HG03354 (cell line): ENCODE measurements around the gene IL3.

ENCODE experiments used
- ATAC-seq: cut with Tn5 transposase; IDR thresholded peaks from one replicate; pipeline ENCODE4 v1.9.1; 2021; ENCODE audit warnings: mild to moderate bottlenecking; ENCODE audit not compliant: unreplicated experiment, poor library complexity, severe bottlenecking

The IL3 gene

GRCh38 chr5:132024789-132025402, 35.6 kb upstream of the IL3 start:
- ATAC-seq = no peak

DNA sequence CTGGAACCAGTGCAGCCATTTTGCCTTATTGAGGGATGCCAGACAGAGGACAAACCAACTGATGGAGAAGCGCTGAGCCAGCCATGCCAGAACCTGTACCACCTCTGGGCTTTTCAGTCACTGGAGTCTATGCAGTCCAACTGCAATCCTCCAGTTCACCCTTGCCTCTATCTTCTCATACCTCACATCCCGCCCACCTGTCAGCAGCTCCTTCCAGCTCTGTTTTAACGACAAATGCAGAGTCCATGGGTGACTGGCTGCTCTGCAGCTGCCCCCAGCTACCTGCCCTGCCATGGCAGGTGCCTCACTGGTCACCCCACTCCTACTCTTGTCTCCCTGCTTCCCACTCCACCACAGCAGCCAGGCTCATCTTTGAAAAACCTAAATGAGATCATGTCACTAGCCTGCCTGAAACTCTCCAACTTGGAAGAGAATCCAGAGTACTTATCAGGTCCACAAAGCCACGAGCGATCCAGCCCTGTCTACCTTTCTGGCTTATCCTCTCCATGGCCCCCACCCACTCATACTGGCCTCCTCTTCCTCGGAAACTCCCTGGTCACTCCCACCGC, 35.0 kb upstream of the IL3 start:
- no peak for ATAC-seq

DNA sequence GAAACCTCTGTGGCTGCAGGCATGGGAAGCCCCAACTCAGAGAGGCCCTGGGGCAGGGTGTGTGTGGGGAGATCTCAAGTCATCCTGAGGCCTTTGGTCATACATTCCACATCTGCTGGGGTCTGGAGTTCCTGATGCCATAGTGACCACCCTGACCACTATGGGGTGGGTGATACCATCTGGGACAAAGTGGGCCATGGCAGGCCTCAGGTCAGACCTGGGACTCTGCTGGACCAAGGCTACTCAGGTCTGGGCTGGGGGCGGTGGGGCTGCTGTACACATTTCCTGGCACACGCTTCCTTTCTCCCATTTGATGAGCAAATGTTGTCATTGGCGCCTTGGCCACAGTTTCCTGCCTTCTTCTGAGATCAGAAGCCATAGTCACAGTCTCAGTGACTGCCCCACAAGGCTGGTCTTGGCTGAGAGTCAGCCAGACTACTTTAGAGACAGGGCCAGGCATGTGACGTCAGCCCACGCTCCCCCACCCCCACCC, 33.9 kb upstream of the IL3 start:
- ATAC-seq = no peak

DNA sequence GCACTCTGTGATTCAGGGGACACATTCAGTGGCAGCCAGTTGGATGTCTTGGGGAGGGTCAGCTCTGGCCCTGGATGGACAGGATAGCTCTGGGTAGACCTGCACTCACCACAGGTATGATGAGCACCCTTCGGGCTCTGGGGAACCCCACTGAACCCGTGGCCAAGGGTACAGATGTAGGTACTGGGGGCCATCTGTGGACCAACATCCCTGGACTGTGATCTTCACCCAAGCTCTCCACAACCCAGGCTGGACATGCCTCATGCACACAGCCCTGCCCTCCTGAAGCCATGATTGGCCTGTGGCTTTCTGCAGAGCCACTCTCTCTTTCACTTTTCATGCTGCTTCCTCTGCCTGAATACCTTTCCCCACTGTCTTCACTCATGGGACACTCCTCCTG, 33.4 kb upstream of the IL3 start:
- ATAC-seq = no peak

- ATAC-seq = no peak
These were observed 30.7 kb upstream of the IL3 start for GRCh38 chr5:132029609-132030330.

DNA sequence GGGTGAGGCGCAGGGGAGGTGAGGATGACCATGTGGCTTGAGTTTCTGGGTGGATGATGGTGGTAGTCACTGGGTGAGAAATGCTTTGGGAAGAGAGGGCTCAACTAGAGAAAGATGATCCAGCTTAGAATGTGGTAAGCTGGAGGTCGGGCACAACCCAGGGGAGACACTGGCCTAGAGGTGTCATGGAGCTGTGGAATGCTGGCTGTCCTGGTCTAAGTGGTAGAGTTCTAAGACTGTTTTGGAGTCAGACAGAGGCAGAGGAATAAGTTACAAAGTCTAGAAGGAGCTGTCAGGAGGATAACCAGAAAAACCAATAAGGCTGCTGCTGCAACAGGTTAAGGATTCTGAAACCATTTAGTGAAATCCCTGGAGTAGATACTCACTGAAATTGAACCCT, 29.8 kb upstream of the IL3 start:
- ATAC-seq = no peak

DNA sequence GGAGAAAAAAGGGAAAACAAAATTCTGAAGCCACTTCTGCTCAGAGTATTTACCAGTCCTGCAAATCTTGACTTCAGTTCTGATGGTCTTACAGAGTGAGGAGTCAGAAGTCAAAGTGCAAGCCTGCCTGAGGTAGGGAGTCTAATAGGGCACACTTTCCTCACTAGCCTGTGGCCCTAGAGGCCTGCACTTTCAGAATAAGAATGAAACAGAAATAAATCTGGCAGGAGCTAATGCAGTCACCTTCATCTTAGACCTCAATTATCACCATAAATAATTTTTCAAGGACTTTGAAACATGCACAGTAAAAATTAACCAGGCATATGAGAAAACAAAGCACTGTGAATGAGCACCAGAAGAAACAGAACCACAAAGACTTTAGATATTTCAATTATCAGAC, 28.3 kb upstream of the IL3 start:
- ATAC-seq = no peak

DNA sequence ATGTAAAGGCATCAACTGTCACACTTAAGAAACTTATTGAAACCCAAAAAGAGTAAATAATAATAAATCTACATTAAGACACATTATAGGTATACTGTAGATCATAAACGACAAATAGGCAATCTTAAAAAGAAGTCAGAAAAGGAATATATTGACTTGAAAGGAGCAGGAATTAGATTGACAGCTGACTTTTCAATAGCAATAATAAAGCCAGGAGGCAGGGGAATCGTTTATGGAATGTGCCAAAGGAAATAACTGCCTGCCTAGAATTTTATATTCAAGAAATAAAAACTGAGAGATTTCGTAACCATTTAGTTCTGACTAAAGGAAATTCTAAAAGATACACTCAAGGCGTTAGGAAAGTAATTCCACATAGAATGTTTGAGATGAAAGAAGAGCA, 27.3 kb upstream of the IL3 start:
- ATAC-seq = no peak

DNA sequence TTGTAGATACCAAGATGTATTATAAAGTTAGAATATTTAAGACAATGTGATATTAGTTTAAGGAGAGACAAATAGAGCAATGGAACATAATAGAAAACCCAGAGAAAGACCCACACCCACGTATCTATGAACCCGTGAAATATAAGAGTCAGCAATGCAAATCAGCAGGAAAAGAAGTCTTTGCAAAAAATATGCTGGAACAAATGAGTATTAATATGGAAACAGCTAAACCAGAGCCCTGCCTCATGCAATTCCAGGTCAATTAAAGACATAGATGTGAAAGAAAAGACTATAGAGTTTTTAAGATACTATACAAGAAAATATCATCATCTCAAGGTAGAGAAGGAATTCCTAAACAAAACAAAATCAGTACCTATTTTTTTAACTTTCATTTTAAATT, 23.1 kb upstream of the IL3 start:
- ATAC-seq = no peak

DNA sequence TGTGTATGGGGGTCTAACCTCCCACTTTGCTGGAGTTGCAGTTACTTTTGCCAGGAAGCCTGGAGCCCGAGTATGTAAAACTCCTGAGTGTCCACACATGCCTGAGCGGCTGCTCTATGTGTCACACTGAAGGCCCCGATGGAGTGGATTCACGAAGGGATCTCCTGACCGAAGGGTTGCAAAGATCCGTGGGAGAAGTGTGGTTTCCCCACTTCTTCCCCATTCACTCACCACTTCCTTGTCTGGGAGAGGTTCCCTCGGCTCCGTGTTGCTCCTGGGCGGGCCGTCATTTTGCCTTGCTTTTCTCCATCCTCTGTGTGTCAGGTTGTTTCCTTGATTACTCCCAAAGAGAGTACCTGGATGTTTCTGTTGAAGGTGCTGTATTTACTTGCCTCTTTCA, 16.2 kb upstream of the IL3 start:
- no peak for ATAC-seq

GRCh38 chr5:132046880-132047299, 13.6 kb upstream of the IL3 start:
- ATAC-seq = no peak

- ATAC-seq = no peak
These were observed 11.4 kb upstream of the IL3 start for GRCh38 chr5:132049093-132049492.

- no peak for ATAC-seq
These were observed 10.9 kb upstream of the IL3 start for GRCh38 chr5:132049559-132049958.

GRCh38 chr5:132050136-132050535, 10.3 kb upstream of the IL3 start:
- no peak for ATAC-seq

- ATAC-seq = no peak
These were observed 9.5 kb upstream of the IL3 start for GRCh38 chr5:132050661-132051552.

DNA sequence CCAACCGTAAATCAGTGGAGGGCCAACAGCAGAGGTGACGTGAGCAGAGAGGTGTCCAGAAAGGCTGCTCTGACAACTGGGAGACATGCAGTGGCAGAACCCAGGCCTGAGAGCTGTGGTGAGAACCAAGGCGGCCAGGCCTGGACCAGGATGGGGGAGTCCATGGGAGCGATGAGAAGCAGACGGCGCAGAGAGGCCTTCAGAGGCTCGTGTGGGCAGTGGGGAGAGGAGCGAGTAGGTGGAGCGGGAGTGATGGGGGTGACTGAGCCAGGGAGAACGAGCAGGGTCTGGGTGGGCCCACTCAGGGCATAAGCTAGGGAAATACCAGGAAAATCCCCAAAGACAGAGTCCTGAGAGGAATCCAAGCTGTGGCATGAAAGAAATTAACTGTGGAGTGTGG, 7.9 kb upstream of the IL3 start:
- ATAC-seq = no peak

DNA sequence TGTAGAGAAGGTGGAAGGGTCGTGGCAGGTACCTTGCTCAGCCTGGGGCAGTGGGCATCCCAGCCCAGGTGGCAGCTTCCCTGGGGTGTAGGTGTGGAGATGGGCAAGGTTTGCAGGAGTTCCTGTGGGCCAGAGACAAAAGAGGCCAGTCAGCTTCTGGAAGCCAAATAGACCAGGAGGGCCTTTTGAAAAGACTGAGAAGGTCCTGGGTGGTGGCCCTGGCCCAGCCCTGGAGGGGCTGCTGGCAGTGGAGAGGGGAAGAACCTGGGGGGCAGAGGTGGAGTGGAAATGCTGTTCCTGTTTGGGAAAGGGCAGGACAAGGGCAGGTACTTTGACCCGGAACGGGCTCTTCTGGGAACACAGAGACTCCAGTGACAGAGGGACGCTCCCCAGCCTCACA, 7.0 kb upstream of the IL3 start:
- ATAC-seq = no peak

DNA sequence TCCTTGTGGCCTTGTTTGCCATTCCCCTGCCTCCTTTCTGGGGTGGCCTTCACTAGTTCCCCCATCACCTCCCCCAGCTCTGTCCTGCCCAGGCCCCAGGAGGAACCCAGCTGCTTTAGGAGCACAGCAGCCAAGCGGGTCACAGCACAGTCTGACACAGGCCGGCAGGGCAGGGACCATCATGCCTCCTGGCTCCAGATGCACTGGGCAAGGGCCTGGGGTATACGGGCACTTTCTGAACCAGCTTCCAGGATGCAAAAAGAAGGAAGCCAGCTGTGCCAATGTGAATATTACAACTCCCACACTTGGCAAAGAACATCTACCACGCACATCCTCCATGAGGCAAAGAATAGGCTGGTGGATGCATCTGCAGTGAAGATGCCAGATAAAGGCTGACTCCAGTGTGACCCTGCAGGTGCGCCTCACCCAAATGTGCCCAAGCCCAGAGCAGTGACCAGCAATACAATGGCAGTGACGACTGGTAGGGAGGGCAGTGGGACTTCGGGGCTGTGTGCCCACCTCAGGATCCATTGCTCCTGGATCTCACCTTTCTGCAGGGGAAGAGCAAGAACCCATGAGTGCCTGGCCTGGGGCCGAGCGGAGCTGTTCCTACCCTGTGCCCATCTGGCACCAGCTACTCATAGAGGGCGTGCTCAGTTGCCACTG, 6.3 kb upstream of the IL3 start:
- no peak for ATAC-seq

DNA sequence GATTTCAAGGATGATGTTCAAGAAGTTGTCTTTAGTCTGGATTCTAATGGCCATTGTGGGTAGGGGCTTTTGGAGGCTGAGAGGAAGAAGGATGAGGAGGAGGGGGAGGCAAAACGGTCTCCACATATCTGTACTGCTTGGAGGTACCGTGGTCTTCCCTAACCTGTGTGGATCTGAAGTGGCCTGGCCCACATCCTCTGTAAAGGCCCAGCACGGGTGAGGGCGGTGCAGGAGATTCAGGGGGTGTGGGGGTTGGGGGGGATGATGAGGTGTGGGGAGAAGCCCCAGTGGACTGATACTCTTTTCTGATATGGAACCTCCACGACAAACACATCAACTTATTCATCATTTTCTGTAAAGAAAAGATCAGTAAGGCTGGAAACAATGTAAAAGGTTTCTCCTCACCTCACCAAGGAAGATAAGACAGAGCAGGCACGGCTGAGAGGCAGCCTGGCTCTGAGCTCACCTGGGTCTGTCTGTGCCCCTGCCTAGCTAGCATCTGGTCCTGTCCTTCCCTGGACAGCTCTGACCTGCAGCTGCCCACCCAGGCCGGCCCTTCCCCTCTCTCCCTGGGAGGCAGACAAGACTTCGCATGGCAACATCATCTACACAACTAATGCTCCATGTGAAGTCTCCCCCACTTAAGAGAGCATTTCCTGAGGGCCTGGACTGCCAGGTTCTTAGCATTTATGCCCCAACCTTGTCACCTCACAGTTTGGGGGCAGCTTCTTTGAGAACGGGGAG, 5.6 kb upstream of the IL3 start:
- no peak for ATAC-seq
